H1 (cell line): Measurements from ENCODE around the gene SUGT1.

ENCODE experiments used
- ATF2 ChIP-seq: IDR thresholded peaks from 2 replicates; pipeline ENCODE4 v1.6.1; 2012; ENCODE audit warnings: low read length, inconsistent platforms
- CREB1 ChIP-seq: IDR thresholded peaks from 2 replicates; pipeline ENCODE4 v1.6.1; 2012; ENCODE audit warnings: inconsistent platforms
- CTCF ChIP-seq, 3 experiments: IDR thresholded peaks; 1 replicate in 2 of 3; 2 replicates in 1 of 3; pipeline versions ENCODE4 v1.5.1 to v1.6.1; 2011; ENCODE audit warnings: low read length in 3 of 3, mild to moderate bottlenecking in 3 of 3, inconsistent platforms in 2 of 3, low read depth in 1 of 3, moderate library complexity in 1 of 3; ENCODE audit not compliant: insufficient read depth in 1 of 3; ENCODE audit errors: control extremely low read depth in 1 of 3
- EP300 ChIP-seq, 2 experiments: IDR thresholded peaks; 1 replicate in 1 of 2; 2 replicates in 1 of 2; pipeline ENCODE4 v1.6.1; 2011 to 2012; ENCODE audit warnings: low read depth in 2 of 2, low read length in 2 of 2, mild to moderate bottlenecking in 2 of 2, borderline replicate concordance in 1 of 2, inconsistent platforms in 1 of 2, moderate library complexity in 1 of 2
- GABPA ChIP-seq: IDR thresholded peaks from 2 replicates; pipeline ENCODE4 v1.6.1; 2011; ENCODE audit warnings: mild to moderate bottlenecking, low read length, moderate library complexity, borderline replicate concordance; ENCODE audit not compliant: insufficient read depth
- KDM1A ChIP-seq: fragments of 200-600, 300-600 bp; sonication (generic); IDR thresholded peaks from 2 replicates; pipeline ENCODE4 v1.7.1; 2016; ENCODE audit warnings: mild to moderate bottlenecking, low read length, borderline replicate concordance
- POLR2A ChIP-seq, 2 experiments: IDR thresholded peaks; 1 replicate in 1 of 2; 2 replicates in 1 of 2; pipeline ENCODE4 v1.6.1; 2011; ENCODE audit warnings: low read depth in 2 of 2, low read length in 2 of 2, mild to moderate bottlenecking in 2 of 2; ENCODE audit errors: control extremely low read depth in 1 of 2
- POU5F1 ChIP-seq: IDR thresholded peaks from 2 replicates; pipeline ENCODE4 v1.6.1; 2011; ENCODE audit warnings: low read depth, mild to moderate bottlenecking, low read length, moderate library complexity
- RNF2 ChIP-seq: fragments of 200-900, 300-1000 bp; sonication (generic); IDR thresholded peaks from 2 replicates; pipeline ENCODE4 v1.7.1; 2016; ENCODE audit warnings: borderline replicate concordance, low read depth, mild to moderate bottlenecking, antibody characterized with exemption, low read length; ENCODE audit not compliant: poor library complexity, severe bottlenecking; ENCODE audit errors: missing control alignments
- SIN3A ChIP-seq, 2 experiments: IDR thresholded peaks in 1 of 2; conservative IDR thresholded peaks in 1 of 2; 2 replicates each; pipeline ENCODE4 v1.6.1; 2011 to 2012; ENCODE audit warnings: low read length in 2 of 2, improper control_type of control experiment in 1 of 2, low read depth in 1 of 2, mild to moderate bottlenecking in 1 of 2
- TBP ChIP-seq: IDR thresholded peaks from 2 replicates; pipeline ENCODE4 v1.6.1; 2011; ENCODE audit warnings: low read depth, low read length, improper control_type of control experiment
- USF2 ChIP-seq: IDR thresholded peaks from 2 replicates; pipeline ENCODE4 v1.6.1; 2011; ENCODE audit warnings: low read length, improper control_type of control experiment
- YY1 ChIP-seq: IDR thresholded peaks from 2 replicates; pipeline ENCODE4 v1.6.1; 2011; ENCODE audit warnings: low read depth, mild to moderate bottlenecking, low read length

- TF ChIP-seq SIN3A (conservative IDR thresholded peaks at IDR 0.05 in 1 of 2, IDR thresholded peaks at IDR 0.05 in 1 of 2; ENCODE audit: low read depth in 1 of 2, low read length in 2 of 2) = no peak
- no peak for TF ChIP-seq RNF2
- no peak for TF ChIP-seq YY1
- TF ChIP-seq CTCF (IDR thresholded peaks at IDR 0.05; ENCODE audit: control extremely low read depth in 1 of 3, insufficient read depth in 1 of 3, low read depth in 1 of 3, low read length in 3 of 3) = no peak
- TF ChIP-seq POLR2A (IDR thresholded peaks at IDR 0.05; ENCODE audit: control extremely low read depth in 1 of 2, low read depth in 2 of 2, low read length in 2 of 2) = no peak
- no peak for TF ChIP-seq CREB1
- no peak for TF ChIP-seq EP300 (IDR thresholded peaks at IDR 0.05; ENCODE audit: borderline replicate concordance in 1 of 2, low read depth in 2 of 2, low read length in 2 of 2)
- no peak for TF ChIP-seq GABPA
- TF ChIP-seq KDM1A = no peak
- TF ChIP-seq ATF2 = no peak
- no peak for TF ChIP-seq TBP
- no peak for TF ChIP-seq POU5F1
- no peak for TF ChIP-seq USF2
These were observed 84.3 kb downstream of the SUGT1 start for GRCh38 chr13:52736891-52737290.
